Sigmoid colon (tissue), 7 donors: Measurements from ENCODE around the gene CCDC85C. TPM values are rescaled to one million over a fixed set of nuclear protein-coding genes. Genes with fewer than 3 reads are reported as not detected.

Experiments
- DNase-seq: peaks from one replicate; pipeline ENCODE4 v3.0.0-alpha.2; 2019
- H3K27ac ChIP-seq, 4 donors: fragments of 200-600 bp; sonication (generic); one replicate each; pipeline ENCODE4 v1.5.1; 2016 to 2019; ENCODE audit warnings: mild to moderate bottlenecking in 1 of 4
- H3K27me3 ChIP-seq, 3 donors: fragments of 200-600 bp; sonication (generic); one replicate each; pipeline ENCODE4 v1.5.1; 2019; ENCODE audit warnings: mild to moderate bottlenecking in 1 of 3
- H3K36me3 ChIP-seq, 4 donors: fragments of 200-600 bp; sonication (generic); one replicate each; pipeline ENCODE4 v1.5.1; 2016 to 2019
- H3K4me1 ChIP-seq, 4 donors: fragments of 200-600 bp; sonication (generic); one replicate each; pipeline ENCODE4 v1.5.1; 2017 to 2019
- H3K4me3 ChIP-seq, 4 donors: fragments of 200-600 bp; sonication (generic); one replicate each; pipeline ENCODE4 v1.5.1; 2017 to 2019; ENCODE audit warnings: mild to moderate bottlenecking in 2 of 4, moderate library complexity in 1 of 4
- H3K9me3 ChIP-seq, 4 donors: fragments of 200-600 bp in 3 of 4; sonication (generic) in 3 of 4; one replicate each; pipeline versions ENCODE4 v1.5.1 to v1.6.1; 2013 to 2019
- CTCF ChIP-seq, 4 experiments: fragments of 450-650 bp in 3 of 4; fragments of 200-600 bp in 1 of 4; IDR thresholded peaks; one replicate each; pipeline ENCODE4 v1.5.1; 2016 to 2019; ENCODE audit warnings: antibody characterized with exemption in 4 of 4, mild to moderate bottlenecking in 3 of 4, moderate library complexity in 2 of 4
- EP300 ChIP-seq, 4 donors: sonication (generic); formaldehyde crosslinking; IDR thresholded peaks; one replicate each; pipeline ENCODE4 v1.6.1; 2017; ENCODE audit warnings: antibody characterized with exemption in 4 of 4
- POLR2A ChIP-seq, 2 donors: fragments of 450-650 bp; IDR thresholded peaks; one replicate each; pipeline ENCODE4 v1.6.1; 2016; ENCODE audit warnings: antibody characterized with exemption in 2 of 2, mild to moderate bottlenecking in 2 of 2, moderate library complexity in 2 of 2
- POLR2AphosphoS5 ChIP-seq, 4 donors: sonication (generic); formaldehyde crosslinking; IDR thresholded peaks; one replicate each; pipeline ENCODE4 v1.6.1; 2017; ENCODE audit warnings: antibody characterized with exemption in 4 of 4
- WGBS, 2 donors: extraction: QIAGEN DNeasy Blood & Tissue Kit; methylation state at CpG; one replicate each; pipeline ENCODE4 v1.1.7; 2013; 5-methylcytosine and 5-hydroxymethylcytosine counted together
- intact Hi-C: fragments of 100-400 bp; cut with DNase I; formaldehyde crosslinking; loops from one replicate; pipeline ENCODE4 v1.15.1; 2023
- polyA plus RNA-seq, 3 donors: library from polyadenylated mRNA; stranded (reverse); fragments of 200-250 nt; gene quantifications; one replicate each; pipeline ENCODE4 v1.2.3, GENCODE V29; 2013
- total RNA-seq, 4 donors: library from RNA; depleted of rRNA; stranded (reverse); fragments of >200 nt; gene quantifications; one replicate each; pipeline ENCODE4 v1.1.0, GENCODE V29; 2016
- donor health status: healthy with polysubstance abuse.
- donor health status: Bipolar disorder and iron deficiency.
- donor health status: healthy.

Gene CCDC85C
- total and polyA plus RNA-seq, 7 donors, result 11.4 to 79.0 (median 28.1) TPM

- no peak for DNase-seq
- WGBS, 2 donors, result 89 to 90% methylated on average over 27 of the region's 27 CpGs
- H3K36me3 ChIP-seq, result peaks cover 7 to 33% (median 18%) of the 10 kb centered on the region in 4 donors
- H3K9me3 ChIP-seq, result no peaks in the 10 kb centered on the region
- peak overlapping the region in 1 of 4 donors; percentile 9 for H3K27ac ChIP-seq
- H3K4me1 ChIP-seq, result peaks cover 0 to 52% (median 42%) of the 10 kb centered on the region in 4 donors
- no peaks in the 10 kb centered on the region for H3K27me3 ChIP-seq
- intact Hi-C loops, result no loop called here
- TF ChIP-seq CTCF (IDR thresholded peaks at IDR 0.05) (no peak), EP300 (IDR thresholded peaks at IDR 0.05) (no peak), POLR2AphosphoS5 (IDR thresholded peaks at IDR 0.05) (no peak), POLR2A (IDR thresholded peaks at IDR 0.05) (no peak)
- no peak overlapping the region for H3K4me3 ChIP-seq
These were observed 88.5 kb downstream of the CCDC85C start for GRCh38 chr14:99515301-99516155.

GRCh38 chr14:99514552-99515300, 89.3 kb downstream of the CCDC85C start:
- Histone ChIP-seq H3K9me3 (no peaks in the 10 kb centered on the region), H3K27ac (peak overlapping the region in 3 of 4 donors; percentile 12 to 86 (median 84)), H3K4me1 (peaks cover 0 to 53% (median 44%) of the 10 kb centered on the region in 4 donors), H3K4me3 (no peak overlapping the region), H3K36me3 (peaks cover 10 to 37% (median 21%) of the 10 kb centered on the region in 4 donors), H3K27me3 (no peaks in the 10 kb centered on the region)
- no peak for DNase-seq
- intact Hi-C loops, result no loop called here
- TF ChIP-seq EP300 (IDR thresholded peaks at IDR 0.05) (no peak), POLR2AphosphoS5 (IDR thresholded peaks at IDR 0.05) (no peak), CTCF (IDR thresholded peaks at IDR 0.05) (no peak), POLR2A (IDR thresholded peaks at IDR 0.05) (no peak)
- 92 to 93% methylated on average over 20 of the region's 20 CpGs for WGBS, 2 donors

GRCh38 chr14:99513946-99514551, 90.0 kb downstream of the CCDC85C start:
- 86 to 87% methylated on average over 13 of the region's 13 CpGs for WGBS, 2 donors
- Histone ChIP-seq H3K4me1 (peaks cover 0 to 53% (median 44%) of the 10 kb centered on the region in 4 donors), H3K4me3 (no peak overlapping the region), H3K27me3 (no peaks in the 10 kb centered on the region), H3K27ac (peak overlapping the region in 3 of 4 donors; percentile 12 to 86 (median 84)), H3K9me3 (no peaks in the 10 kb centered on the region), H3K36me3 (peaks cover 17 to 44% (median 27%) of the 10 kb centered on the region in 4 donors)
- intact Hi-C loops, result no loop called here
- no peak for DNase-seq
- TF ChIP-seq POLR2AphosphoS5 (IDR thresholded peaks at IDR 0.05), result no peak
- TF ChIP-seq CTCF (IDR thresholded peaks at IDR 0.05), result no peak
- no peak for TF ChIP-seq EP300 (IDR thresholded peaks at IDR 0.05)
- no peak for TF ChIP-seq POLR2A (IDR thresholded peaks at IDR 0.05)

- Histone ChIP-seq H3K27ac (peak overlapping the region; percentile 81 to 86 (median 84)), H3K4me1 (peaks cover 0 to 46% (median 38%) of the 10 kb centered on the region in 4 donors), H3K27me3 (no peaks in the 10 kb centered on the region), H3K36me3 (peaks cover 25 to 52% (median 34%) of the 10 kb centered on the region in 4 donors), H3K9me3 (no peaks in the 10 kb centered on the region), H3K4me3 (no peak overlapping the region)
- TF ChIP-seq POLR2A (IDR thresholded peaks at IDR 0.05), result no peak
- TF ChIP-seq POLR2AphosphoS5 (IDR thresholded peaks at IDR 0.05), result no peak
- TF ChIP-seq EP300 (IDR thresholded peaks at IDR 0.05), result no peak
- TF ChIP-seq CTCF (IDR thresholded peaks at IDR 0.05), result no peak
- DNase-seq, result peak; percentile 70
- WGBS, 2 donors, result 86 to 93% methylated on average over 15 of the region's 15 CpGs
- intact Hi-C loops, result no loop called here
These were observed 90.8 kb downstream of the CCDC85C start for GRCh38 chr14:99513183-99513694.
